Measurements from ENCODE around the gene CCDC88A. TPM values are rescaled to one million over a fixed set of nuclear protein-coding genes. Genes with fewer than 3 reads are reported as not detected.

Gene CCDC88A
- total and polyA plus RNA-seq, 3 donors from 2014 or later = 26.5 to 180 (median 121) TPM

GRCh38 chr2:55351672-55352071 lies 68.0 kb downstream of the CCDC88A start:
- TF ChIP-seq POLR2A (IDR thresholded peaks at IDR 0.05) = no peak
- TF ChIP-seq CTCF (IDR thresholded peaks at IDR 0.05) = no peak
- Histone ChIP-seq H3K4me1 (no peaks in the 10 kb centered on the region), H3K4me3 (no peak overlapping the region), H3K27me3 (no peaks in the 10 kb centered on the region), H3K9me3 (no peaks in the 10 kb centered on the region), H3K27ac (no peak overlapping the region), H3K36me3 (ENCODE audit: low read depth, missing control alignments) (no peaks in the 10 kb centered on the region)
- DNase-seq = no peak
- WGBS, 2 donors = 91 to 98% methylated on average over 3 of the region's 3 CpGs
- intact Hi-C loops (cut with DNase I; ENCODE audit: low total_unique reads) = no loop called here

GRCh38 chr2:55345064-55345463 lies 74.6 kb downstream of the CCDC88A start:
- Histone ChIP-seq H3K36me3 (ENCODE audit: low read depth, missing control alignments) (no peaks in the 10 kb centered on the region), H3K9me3 (no peaks in the 10 kb centered on the region), H3K27ac (no peak overlapping the region), H3K27me3 (no peaks in the 10 kb centered on the region), H3K4me1 (no peaks in the 10 kb centered on the region), H3K4me3 (no peak overlapping the region)
- no peak for DNase-seq
- TF ChIP-seq POLR2A (IDR thresholded peaks at IDR 0.05) = no peak
- TF ChIP-seq CTCF (IDR thresholded peaks at IDR 0.05) = no peak
- WGBS, 2 donors = 92 to 94% methylated on average over 4 of the region's 4 CpGs
- intact Hi-C loops (cut with DNase I; ENCODE audit: low total_unique reads) = no loop called here

GRCh38 chr2:55338268-55338667 lies 81.4 kb downstream of the CCDC88A start:
- DNase-seq = no peak
- Histone ChIP-seq H3K4me3 (no peak overlapping the region), H3K36me3 (ENCODE audit: low read depth, missing control alignments) (no peaks in the 10 kb centered on the region), H3K27me3 (no peaks in the 10 kb centered on the region), H3K27ac (no peak overlapping the region), H3K9me3 (no peaks in the 10 kb centered on the region), H3K4me1 (no peaks in the 10 kb centered on the region)
- intact Hi-C loops (cut with DNase I; ENCODE audit: low total_unique reads) = no loop called here
- TF ChIP-seq CTCF (IDR thresholded peaks at IDR 0.05) = no peak
- no peak for TF ChIP-seq POLR2A (IDR thresholded peaks at IDR 0.05)

- Histone ChIP-seq H3K4me3 (no peak overlapping the region), H3K4me1 (no peaks in the 10 kb centered on the region), H3K27ac (no peak overlapping the region), H3K9me3 (no peaks in the 10 kb centered on the region), H3K36me3 (ENCODE audit: low read depth, missing control alignments) (no peaks in the 10 kb centered on the region), H3K27me3 (no peaks in the 10 kb centered on the region)
- intact Hi-C loops (cut with DNase I; ENCODE audit: low total_unique reads) = no loop called here
- no peak for DNase-seq
- TF ChIP-seq CTCF (IDR thresholded peaks at IDR 0.05) = no peak
- no peak for TF ChIP-seq POLR2A (IDR thresholded peaks at IDR 0.05)
- WGBS, 2 donors = 95 to 97% methylated on average over 2 of the region's 2 CpGs
These were observed 84.9 kb downstream of the CCDC88A start for GRCh38 chr2:55334728-55335127.

GRCh38 chr2:55330541-55331297 lies 88.9 kb downstream of the CCDC88A start:
- H3K4me3 ChIP-seq = no peak overlapping the region
- H3K9me3 ChIP-seq = no peaks in the 10 kb centered on the region
- 90 to 98% methylated on average over 1 of the region's 1 CpG for WGBS, 2 donors
- intact Hi-C loops (cut with DNase I; ENCODE audit: low total_unique reads) = no loop called here
- no peaks in the 10 kb centered on the region for H3K4me1 ChIP-seq
- H3K27ac ChIP-seq = no peak overlapping the region
- no peaks in the 10 kb centered on the region for H3K27me3 ChIP-seq
- H3K36me3 ChIP-seq (ENCODE audit: low read depth, missing control alignments) = no peaks in the 10 kb centered on the region
- DNase-seq = no peak
- TF ChIP-seq POLR2A (IDR thresholded peaks at IDR 0.05) = no peak
- no peak for TF ChIP-seq CTCF (IDR thresholded peaks at IDR 0.05)

Data from testis (tissue), 3 donors.